Uterus (tissue), 4 donors: ENCODE results near the gene IGIP. TPM values are rescaled to one million over a fixed set of nuclear protein-coding genes. Genes with fewer than 3 reads are reported as not detected.

Experiments used
- DNase-seq, 2 donors: peaks; one replicate each; pipeline ENCODE4 v3.0.0-alpha.2; 2019 to 2020
- H3K27ac ChIP-seq, 2 donors: fragments of 200-600 bp; sonication (generic); 1 replicate in 1 of 2; 2 replicates in 1 of 2; pipeline ENCODE4 v1.5.1; 2016 to 2018
- H3K27me3 ChIP-seq, 2 donors: fragments of 200-600 bp; sonication (generic); one replicate each; pipeline ENCODE4 v1.5.1; 2018 to 2019; ENCODE audit warnings: control low read depth in 1 of 2
- H3K36me3 ChIP-seq, 2 donors: fragments of 200-600 bp; sonication (generic); one replicate each; pipeline ENCODE4 v1.5.1; 2019; ENCODE audit warnings: control low read depth in 1 of 2
- H3K4me1 ChIP-seq, 2 donors: fragments of 200-600 bp; sonication (generic); one replicate each; pipeline ENCODE4 v1.5.1; 2018 to 2019; ENCODE audit warnings: control low read depth in 1 of 2
- H3K4me3 ChIP-seq, 2 donors: fragments of 200-600 bp; sonication (generic); 1 replicate in 1 of 2; 2 replicates in 1 of 2; pipeline ENCODE4 v1.5.1; 2018 to 2019; ENCODE audit warnings: mild to moderate bottlenecking in 1 of 2
- H3K9me3 ChIP-seq, 2 donors: fragments of 200-600 bp; sonication (generic); one replicate each; pipeline ENCODE4 v1.5.1; 2019; ENCODE audit warnings: control low read depth in 1 of 2
- POLR2A ChIP-seq, 2 donors: fragments of 450-650 bp; IDR thresholded peaks; one replicate each; pipeline ENCODE4 v1.6.1; 2016; ENCODE audit warnings: antibody characterized with exemption in 2 of 2, mild to moderate bottlenecking in 1 of 2, moderate library complexity in 1 of 2
- intact Hi-C: fragments of 100-400 bp; cut with DNase I; formaldehyde crosslinking; loops from one replicate; pipeline ENCODE4 v1.15.1; 2023; ENCODE audit warnings: low total_unique reads
- total RNA-seq, 4 donors: library from RNA; depleted of rRNA in 3 of 4; stranded (reverse); fragments of >200 nt in 3 of 4; gene quantifications; one replicate each; pipeline versions ENCODE4 v1.1.0 to v1.2.4, GENCODE V29; 2014 to 2023
- TF ChIP-seq, protein P1 (sequence below), 4 experiments: fragments of 200-600 bp in 2 of 4; fragments of 450-650 bp in 2 of 4; sonication (generic) in 2 of 4; IDR thresholded peaks; one replicate each; pipeline ENCODE4 v1.5.1; 2016 to 2019; ENCODE audit warnings: antibody characterized with exemption in 4 of 4, mild to moderate bottlenecking in 2 of 4, moderate library complexity in 1 of 4
- donor health status: DM: yes; HTN: yes; CAD: no.

IGIP gene
- total RNA-seq, 4 donors from 2014 or later, result 17.8 to 33.5 (median 31.2) TPM

DNA sequence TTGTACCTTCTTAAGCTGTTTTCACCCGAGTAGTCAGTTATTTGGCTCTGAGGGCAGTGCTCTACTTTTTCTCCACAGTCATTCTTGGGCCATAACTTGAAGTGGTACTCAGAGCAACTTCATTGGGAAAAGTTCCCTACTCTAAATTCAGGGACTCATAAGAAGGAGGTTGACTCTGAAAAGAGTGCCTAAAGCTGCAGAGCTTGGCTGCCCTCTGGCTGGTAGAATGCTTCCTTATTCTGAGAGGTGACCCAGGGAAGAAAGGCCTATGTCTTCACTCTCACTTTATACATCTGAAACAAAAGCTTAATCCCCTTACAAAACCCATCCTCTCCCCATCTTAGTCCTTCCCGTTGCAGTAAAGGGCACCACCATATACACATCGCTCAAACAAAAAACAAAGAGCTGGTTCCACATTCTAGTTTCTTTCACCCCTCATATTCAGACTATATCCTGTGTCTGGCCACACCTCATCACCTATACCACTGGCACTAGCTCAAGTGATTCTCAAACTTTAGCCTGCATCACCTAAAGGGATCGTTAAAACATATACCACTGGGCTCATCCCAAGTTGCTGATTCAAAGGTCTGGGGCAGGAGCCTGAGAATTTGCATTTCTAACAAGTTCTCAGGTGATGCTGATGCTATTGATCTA lies 7.9 kb downstream of the IGIP start:
- no peak overlapping the region for H3K4me3 ChIP-seq
- H3K36me3 ChIP-seq, result no peaks in the 10 kb centered on the region
- H3K27ac ChIP-seq, result no peak overlapping the region
- no peak for DNase-seq
- intact Hi-C loops, result no loop called here
- H3K27me3 ChIP-seq, result no peaks in the 10 kb centered on the region
- no peaks in the 10 kb centered on the region for H3K4me1 ChIP-seq
- no peaks in the 10 kb centered on the region for H3K9me3 ChIP-seq
- TF ChIP-seq, protein P1, sequence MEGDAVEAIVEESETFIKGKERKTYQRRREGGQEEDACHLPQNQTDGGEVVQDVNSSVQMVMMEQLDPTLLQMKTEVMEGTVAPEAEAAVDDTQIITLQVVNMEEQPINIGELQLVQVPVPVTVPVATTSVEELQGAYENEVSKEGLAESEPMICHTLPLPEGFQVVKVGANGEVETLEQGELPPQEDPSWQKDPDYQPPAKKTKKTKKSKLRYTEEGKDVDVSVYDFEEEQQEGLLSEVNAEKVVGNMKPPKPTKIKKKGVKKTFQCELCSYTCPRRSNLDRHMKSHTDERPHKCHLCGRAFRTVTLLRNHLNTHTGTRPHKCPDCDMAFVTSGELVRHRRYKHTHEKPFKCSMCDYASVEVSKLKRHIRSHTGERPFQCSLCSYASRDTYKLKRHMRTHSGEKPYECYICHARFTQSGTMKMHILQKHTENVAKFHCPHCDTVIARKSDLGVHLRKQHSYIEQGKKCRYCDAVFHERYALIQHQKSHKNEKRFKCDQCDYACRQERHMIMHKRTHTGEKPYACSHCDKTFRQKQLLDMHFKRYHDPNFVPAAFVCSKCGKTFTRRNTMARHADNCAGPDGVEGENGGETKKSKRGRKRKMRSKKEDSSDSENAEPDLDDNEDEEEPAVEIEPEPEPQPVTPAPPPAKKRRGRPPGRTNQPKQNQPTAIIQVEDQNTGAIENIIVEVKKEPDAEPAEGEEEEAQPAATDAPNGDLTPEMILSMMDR (IDR thresholded peaks at IDR 0.05), result no peak
- TF ChIP-seq POLR2A (IDR thresholded peaks at IDR 0.05), result no peak

DNA sequence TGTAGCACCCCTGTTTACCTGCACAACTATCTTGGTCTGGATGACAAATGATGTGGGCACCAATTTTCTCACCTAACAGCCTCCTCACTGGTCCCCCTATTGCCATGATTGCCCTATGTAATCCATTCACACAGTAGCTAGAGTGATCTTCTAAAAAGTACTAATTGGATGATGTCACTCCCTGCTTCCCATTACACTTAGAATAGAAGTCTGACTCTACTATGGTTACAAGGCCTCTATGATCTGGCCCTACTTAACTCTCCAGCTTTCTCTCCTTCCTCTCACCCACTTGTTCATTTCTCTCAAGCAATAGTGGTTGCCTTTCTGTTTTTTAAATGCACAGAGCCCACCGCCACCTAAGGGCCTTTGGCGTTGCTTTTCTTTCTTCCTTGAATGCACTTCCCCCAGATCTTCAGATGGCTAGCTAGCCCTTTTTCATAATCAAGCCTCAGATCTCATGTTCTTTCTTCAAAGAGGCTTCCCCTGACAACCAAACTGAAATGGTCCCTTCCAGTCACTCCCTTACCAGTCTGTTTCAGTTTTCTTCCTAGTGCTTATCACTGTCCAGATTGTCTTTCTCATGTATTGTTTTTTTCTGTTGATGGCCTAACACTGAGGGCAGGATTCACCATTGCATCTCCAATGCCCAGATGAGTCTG lies 8.7 kb downstream of the IGIP start:
- H3K36me3 ChIP-seq, result no peaks in the 10 kb centered on the region
- no peak overlapping the region for H3K4me3 ChIP-seq
- H3K27me3 ChIP-seq, result no peaks in the 10 kb centered on the region
- DNase-seq, result no peak
- H3K27ac ChIP-seq, result no peak overlapping the region
- intact Hi-C loops, result no loop called here
- no peaks in the 10 kb centered on the region for H3K9me3 ChIP-seq
- TF ChIP-seq POLR2A (IDR thresholded peaks at IDR 0.05), result no peak
- TF ChIP-seq, protein P1 (IDR thresholded peaks at IDR 0.05), result no peak
- H3K4me1 ChIP-seq, result no peaks in the 10 kb centered on the region

DNA sequence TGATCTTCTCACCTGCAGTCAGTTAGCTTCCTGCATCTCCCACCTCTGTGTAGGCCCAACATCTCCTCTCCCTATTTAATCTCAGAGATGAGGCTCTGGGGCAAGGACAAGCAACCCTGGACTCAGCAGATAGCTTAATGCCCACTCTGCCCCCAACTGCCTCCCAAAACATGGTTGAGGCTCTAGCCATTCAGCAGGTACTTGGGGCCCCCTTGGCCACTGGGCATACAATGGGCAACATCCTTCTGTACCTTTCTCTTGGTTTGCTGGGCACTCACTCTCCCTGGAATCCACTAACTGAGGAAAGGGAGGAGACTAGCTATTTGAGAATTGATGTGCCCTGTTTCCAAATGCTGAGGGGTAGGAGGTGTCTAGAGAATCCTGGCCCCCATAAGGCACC lies 9.4 kb downstream of the IGIP start:
- no peak for TF ChIP-seq POLR2A (IDR thresholded peaks at IDR 0.05)
- TF ChIP-seq, protein P1 (IDR thresholded peaks at IDR 0.05), result no peak
- intact Hi-C loops, result no loop called here
- no peaks in the 10 kb centered on the region for H3K4me1 ChIP-seq
- no peak overlapping the region for H3K4me3 ChIP-seq
- no peaks in the 10 kb centered on the region for H3K9me3 ChIP-seq
- no peak for DNase-seq
- H3K27me3 ChIP-seq, result no peaks in the 10 kb centered on the region
- no peaks in the 10 kb centered on the region for H3K36me3 ChIP-seq
- H3K27ac ChIP-seq, result no peak overlapping the region

DNA sequence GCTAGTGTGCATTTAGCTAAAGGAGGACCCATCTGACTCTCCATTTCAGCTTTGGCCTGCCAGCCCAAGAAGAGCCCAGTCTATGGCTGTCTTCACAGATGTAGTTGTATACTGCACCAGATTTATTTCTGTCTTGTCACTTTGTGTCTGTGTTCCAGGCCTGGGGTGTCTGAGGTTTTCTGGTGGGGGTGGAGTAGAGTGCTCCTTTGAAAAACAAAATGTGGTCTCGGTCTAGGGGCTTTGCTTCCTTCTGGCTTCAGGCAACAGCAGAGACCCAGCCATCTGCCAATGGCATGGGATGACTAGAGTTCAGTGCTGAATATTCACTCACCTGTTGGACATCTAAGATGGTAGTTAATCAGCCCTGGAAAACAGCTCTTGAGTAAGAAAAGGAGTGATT lies 10.9 kb downstream of the IGIP start:
- DNase-seq, result no peak
- no peak overlapping the region for H3K27ac ChIP-seq
- H3K9me3 ChIP-seq, result no peaks in the 10 kb centered on the region
- no peak overlapping the region for H3K4me3 ChIP-seq
- H3K36me3 ChIP-seq, result no peaks in the 10 kb centered on the region
- H3K4me1 ChIP-seq, result no peaks in the 10 kb centered on the region
- intact Hi-C loops, result no loop called here
- TF ChIP-seq, protein P1 (IDR thresholded peaks at IDR 0.05), result no peak
- no peak for TF ChIP-seq POLR2A (IDR thresholded peaks at IDR 0.05)
- no peaks in the 10 kb centered on the region for H3K27me3 ChIP-seq

DNA sequence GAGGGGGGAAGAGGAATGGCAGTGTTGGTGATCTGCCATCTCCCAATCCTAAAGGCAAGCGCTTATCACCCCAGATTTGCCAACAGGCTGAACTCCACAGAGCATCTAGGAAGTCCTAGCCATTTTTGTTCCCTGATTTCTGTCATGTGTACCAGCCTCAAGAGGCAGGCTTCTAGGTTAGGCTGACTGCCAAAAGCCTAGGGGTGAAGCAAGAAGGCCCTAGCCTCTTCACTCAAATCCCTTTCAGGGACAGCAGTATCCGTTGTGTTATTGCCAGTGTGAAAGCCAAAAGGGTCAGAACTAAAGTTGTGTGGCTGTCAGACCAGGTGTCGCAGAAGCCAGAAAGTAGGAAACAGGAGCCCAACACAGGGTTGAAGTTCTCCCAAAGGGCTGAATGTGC lies 14.7 kb downstream of the IGIP start:
- TF ChIP-seq, protein P1 (IDR thresholded peaks at IDR 0.05), result no peak
- no peak for TF ChIP-seq POLR2A (IDR thresholded peaks at IDR 0.05)
- Histone ChIP-seq H3K36me3 (no peaks in the 10 kb centered on the region), H3K4me3 (no peak overlapping the region), H3K27ac (no peak overlapping the region), H3K4me1 (peaks cover 0 to 5% of the 10 kb centered on the region in 2 donors), H3K27me3 (no peaks in the 10 kb centered on the region), H3K9me3 (no peaks in the 10 kb centered on the region)
- intact Hi-C loops, result no loop called here
- no peak for DNase-seq
